SU-DHL-6 (cell line): ENCODE data around the gene PLCB1.

Source experiments
- H2AFZ ChIP-seq: fragments of 200-600 bp; sonication (generic); 2 replicates; pipeline ENCODE4 v1.6.1; 2014; ENCODE audit warnings: low read depth, mild to moderate bottlenecking, moderate library complexity, mixed read lengths, antibody characterized with exemption, low read length; ENCODE audit not compliant: severe bottlenecking
- H3F3A ChIP-seq: fragments of 200-600 bp; shearing (Covaris generic); 2 replicates; pipeline ENCODE4 v1.6.0; 2016; ENCODE audit warnings: antibody characterized with exemption, mild to moderate bottlenecking; ENCODE audit not compliant: insufficient read depth
- H3K27ac ChIP-seq: fragments of 200-600 bp; sonication (generic); 2 replicates; pipeline ENCODE4 v1.5.1; 2016; ENCODE audit warnings: low read depth, mild to moderate bottlenecking, low read length, moderate library complexity, mixed read lengths
- H3K27me3 ChIP-seq: fragments of 200-600 bp; sonication (generic), shearing (Covaris generic); 2 replicates; pipeline ENCODE4 v1.6.0; 2014; ENCODE audit warnings: mild to moderate bottlenecking, low read length
- H3K36me3 ChIP-seq: fragments of 200-600 bp; sonication (generic); 2 replicates; pipeline ENCODE4 v1.6.1; 2014; ENCODE audit warnings: mild to moderate bottlenecking, low read length, mixed read lengths
- H3K4me2 ChIP-seq: fragments of 300-600, 200-600 bp; shearing (Covaris generic), sonication (generic); 2 replicates; pipeline ENCODE4 v1.6.0; 2014; ENCODE audit warnings: low read length, low read depth, mild to moderate bottlenecking; ENCODE audit not compliant: poor library complexity, severe bottlenecking
- H3K4me3 ChIP-seq: fragments of 200-600 bp; sonication (generic); 2 replicates; pipeline ENCODE4 v1.5.1; 2014; ENCODE audit warnings: antibody characterized with exemption, low read length, mild to moderate bottlenecking, mixed read lengths; ENCODE audit not compliant: insufficient read depth, poor library complexity, severe bottlenecking
- H3K79me2 ChIP-seq: fragments of 200-600 bp; sonication (generic); 2 replicates; pipeline ENCODE4 v1.6.1; 2014; ENCODE audit warnings: mild to moderate bottlenecking, low read length, moderate library complexity; ENCODE audit not compliant: insufficient read depth
- H3K9ac ChIP-seq: fragments of 200-600 bp; sonication (generic); 2 replicates; pipeline ENCODE4 v1.7.0; 2014; ENCODE audit warnings: mild to moderate bottlenecking, low read length
- H3K9me2 ChIP-seq: fragments of 200-600 bp; sonication (generic); replicated peaks from 2 replicates; pipeline ENCODE4 v1.6.1; 2014; ENCODE audit warnings: low read length; ENCODE audit not compliant: insufficient read depth
- H3K9me3 ChIP-seq: fragments of 200-600 bp; sonication (generic); 2 replicates; pipeline ENCODE4 v1.6.1; 2014; ENCODE audit warnings: low read length, mixed read lengths; ENCODE audit not compliant: insufficient read depth
- H4K20me1 ChIP-seq: fragments of 200-600 bp; sonication (generic); 2 replicates; pipeline ENCODE4 v1.6.1; 2014; ENCODE audit warnings: low read depth, mild to moderate bottlenecking, antibody characterized with exemption, low read length, moderate library complexity, mixed read lengths
- CTCF ChIP-seq: fragments of 200-600 bp; sonication (generic); IDR thresholded peaks from one replicate; pipeline ENCODE4 v1.5.1; 2017; ENCODE audit warnings: antibody characterized with exemption, mild to moderate bottlenecking, low read length, moderate library complexity; ENCODE audit not compliant: insufficient read depth, poor library complexity, severe bottlenecking
- EZH2phosphoT487 ChIP-seq: fragments of 200-600 bp; sonication (generic), shearing (Covaris generic); conservative IDR thresholded peaks from 2 replicates; pipeline ENCODE4 v1.6.1; 2018; ENCODE audit warnings: mild to moderate bottlenecking, antibody characterized with exemption, low read length, moderate library complexity, mixed read lengths

PLCB1 gene

GRCh38 chr20:8094415-8094818 is 37.6 kb upstream of the PLCB1 start:
- Histone ChIP-seq H3K4me2 (no peak overlapping the region), H3F3A (no peaks in the 10 kb centered on the region), H3K9me3 (no peaks in the 10 kb centered on the region), H4K20me1 (no peaks in the 10 kb centered on the region), H3K9me2 (no peaks in the 10 kb centered on the region), H3K4me3 (no peak overlapping the region), H3K9ac (no peak overlapping the region), H3K27ac (no peak overlapping the region), H3K27me3 (no peaks in the 10 kb centered on the region), H3K79me2 (no peaks in the 10 kb centered on the region), H3K36me3 (no peaks in the 10 kb centered on the region), H2AFZ (no peak overlapping the region)
- TF ChIP-seq CTCF (no peak), EZH2phosphoT487 (no peak)

- no peak overlapping the region for H3K27ac ChIP-seq
- no peak overlapping the region for H3K4me2 ChIP-seq
- H3K4me3 ChIP-seq: no peak overlapping the region
Observed at GRCh38 chr20:8094850-8095249, 37.2 kb upstream of the PLCB1 start.

GRCh38 chr20:8095648-8096572 is 36.2 kb upstream of the PLCB1 start:
- Histone ChIP-seq H3K27me3 (no peaks in the 10 kb centered on the region), H3K27ac (no peak overlapping the region), H3K9me2 (no peaks in the 10 kb centered on the region), H4K20me1 (no peaks in the 10 kb centered on the region), H3K9me3 (no peaks in the 10 kb centered on the region), H3K4me3 (no peak overlapping the region), H3K9ac (no peak overlapping the region), H3F3A (no peaks in the 10 kb centered on the region), H3K36me3 (no peaks in the 10 kb centered on the region), H3K79me2 (no peaks in the 10 kb centered on the region), H2AFZ (no peak overlapping the region), H3K4me2 (no peak overlapping the region)
- TF ChIP-seq EZH2phosphoT487 (no peak), CTCF (no peak)

More at GRCh38 chr20:8094850-8095249, 37.2 kb upstream of the PLCB1 start:
- Histone ChIP-seq H3K9ac (no peak overlapping the region), H3K9me2 (no peaks in the 10 kb centered on the region), H3K36me3 (no peaks in the 10 kb centered on the region), H3F3A (no peaks in the 10 kb centered on the region), H3K27me3 (no peaks in the 10 kb centered on the region), H3K9me3 (no peaks in the 10 kb centered on the region), H4K20me1 (no peaks in the 10 kb centered on the region), H2AFZ (no peak overlapping the region), H3K79me2 (no peaks in the 10 kb centered on the region)
- TF ChIP-seq CTCF (no peak), EZH2phosphoT487 (no peak)
